ENCODE results near the gene LAMP5.

LAMP5 gene

GRCh38 chr20:9514072-9514460 lies 324 bp upstream of the LAMP5 start:
- H3K4me3 ChIP-seq (ENCODE audit: low read length) = no peak overlapping the region
- no peak for DNase-seq (ENCODE audit: low read depth)
- no peak for TF ChIP-seq CTCF (IDR thresholded peaks at IDR 0.05; ENCODE audit: insufficient read depth, low read depth, low read length, missing control alignments)

GRCh38 chr20:9515214-9515585 lies 810 bp downstream of the LAMP5 start:
- DNase-seq (ENCODE audit: low read depth) = no peak
- H3K4me3 ChIP-seq (ENCODE audit: low read length) = no peak overlapping the region

GRCh38 chr20:9515741-9516233 lies 1.4 kb downstream of the LAMP5 start:
- DNase-seq (ENCODE audit: low read depth) = no peak
- H3K4me3 ChIP-seq (ENCODE audit: low read length) = no peak overlapping the region
- TF ChIP-seq CTCF (IDR thresholded peaks at IDR 0.05; ENCODE audit: insufficient read depth, low read depth, low read length, missing control alignments) = no peak

More at GRCh38 chr20:9515214-9515585, 810 bp downstream of the LAMP5 start:
- no peak for TF ChIP-seq CTCF (IDR thresholded peaks at IDR 0.05; ENCODE audit: insufficient read depth, low read depth, low read length, missing control alignments)

- no peak for TF ChIP-seq CTCF (IDR thresholded peaks at IDR 0.05; ENCODE audit: insufficient read depth, low read depth, low read length, missing control alignments)
- H3K4me3 ChIP-seq (ENCODE audit: low read length) = no peak overlapping the region
- no peak for DNase-seq (ENCODE audit: low read depth)
Observed at GRCh38 chr20:9516234-9516871, 2.0 kb downstream of the LAMP5 start.

- DNase-seq (ENCODE audit: low read depth) = no peak
- TF ChIP-seq CTCF (IDR thresholded peaks at IDR 0.05; ENCODE audit: insufficient read depth, low read depth, low read length, missing control alignments) = no peak
- no peak overlapping the region for H3K4me3 ChIP-seq (ENCODE audit: low read length)
Observed at GRCh38 chr20:9517297-9518162, 3.1 kb downstream of the LAMP5 start.

- TF ChIP-seq CTCF (IDR thresholded peaks at IDR 0.05; ENCODE audit: insufficient read depth, low read depth, low read length, missing control alignments) = no peak
- H3K4me3 ChIP-seq (ENCODE audit: low read length) = no peak overlapping the region
- no peak for DNase-seq (ENCODE audit: low read depth)
Observed at GRCh38 chr20:9518576-9519175, 4.3 kb downstream of the LAMP5 start.
